MM.1S (cell line): ENCODE results near the gene CFAP46.

Source experiments
- DNase-seq: peaks from one replicate; pipeline ENCODE4 v3.0.0-alpha.2; 2015
- H2AFZ ChIP-seq: fragments of 300-600 bp; sonication (generic); 2 replicates; pipeline ENCODE4 v1.6.0; 2016; ENCODE audit warnings: antibody characterized with exemption, low read length
- H3F3A ChIP-seq: fragments of 300-600 bp; sonication (generic); 2 replicates; pipeline ENCODE4 v1.6.1; 2016; ENCODE audit warnings: mild to moderate bottlenecking, antibody characterized with exemption, low read length, moderate library complexity, mixed read lengths; ENCODE audit not compliant: insufficient read depth
- H3K27ac ChIP-seq: fragments of 300-600 bp; sonication (generic); 2 replicates; pipeline ENCODE4 v1.5.1; 2016; ENCODE audit warnings: mild to moderate bottlenecking, low read length
- H3K27me3 ChIP-seq: fragments of 300-600 bp; sonication (generic); replicated peaks from 2 replicates; pipeline ENCODE4 v1.6.0; 2016; ENCODE audit warnings: low read length; ENCODE audit not compliant: insufficient read depth
- H3K36me3 ChIP-seq: fragments of 300-600 bp; sonication (generic); replicated peaks from 2 replicates; pipeline ENCODE4 v1.6.1; 2016; ENCODE audit warnings: mild to moderate bottlenecking, low read length, mixed read lengths; ENCODE audit not compliant: insufficient read depth
- H3K4me1 ChIP-seq: fragments of 300-600 bp; sonication (generic); 2 replicates; pipeline ENCODE4 v1.6.1; 2016; ENCODE audit warnings: low read length, mixed read lengths
- H3K4me2 ChIP-seq: fragments of 300-600 bp; sonication (generic); 2 replicates; pipeline ENCODE4 v1.6.0; 2016; ENCODE audit warnings: low read depth, low read length
- H3K4me3 ChIP-seq: fragments of 300-600 bp; sonication (generic); 2 replicates; pipeline ENCODE4 v1.5.1; 2016; ENCODE audit warnings: low read length, mixed read lengths
- H3K79me2 ChIP-seq: fragments of 300-600 bp; sonication (generic); 2 replicates; pipeline ENCODE4 v1.6.1; 2016; ENCODE audit warnings: mixed run types, low read length, mixed read lengths
- H3K9ac ChIP-seq: fragments of 300-600 bp; sonication (generic); 2 replicates; pipeline ENCODE4 v1.6.1; 2016; ENCODE audit warnings: low read length, mixed read lengths
- H3K9me2 ChIP-seq: fragments of 300-600 bp; sonication (generic); replicated peaks from 2 replicates; pipeline ENCODE4 v1.6.1; 2016; ENCODE audit warnings: mild to moderate bottlenecking, low read length, mixed read lengths; ENCODE audit not compliant: insufficient read depth
- H3K9me3 ChIP-seq: fragments of 300-600 bp; sonication (generic); replicated peaks from 2 replicates; pipeline ENCODE4 v1.6.1; 2016; ENCODE audit warnings: mild to moderate bottlenecking, low read length, mixed read lengths; ENCODE audit not compliant: insufficient read depth
- H4K20me1 ChIP-seq: fragments of 300-600 bp; sonication (generic); 2 replicates; pipeline ENCODE4 v1.6.1; 2016; ENCODE audit warnings: mild to moderate bottlenecking, low read length, moderate library complexity, mixed read lengths; ENCODE audit not compliant: insufficient read depth
- EZH2 ChIP-seq: fragments of 300-600 bp; sonication (generic); optimal IDR thresholded peaks from 2 replicates; pipeline ENCODE3; 2017; ENCODE audit warnings: low read depth, mild to moderate bottlenecking, antibody characterized with exemption, low read length, mixed read lengths
- EZH2phosphoT487 ChIP-seq: fragments of 300-600 bp; sonication (generic); IDR thresholded peaks from 2 replicates; pipeline ENCODE4 v1.6.1; 2018; ENCODE audit warnings: antibody characterized with exemption, low read length
- TF ChIP-seq, protein P1 (sequence below): fragments of 300-600 bp; sonication (generic); IDR thresholded peaks from 2 replicates; pipeline ENCODE4 v1.5.1; 2016; ENCODE audit warnings: antibody characterized with exemption, low read length, mixed read lengths

The CFAP46 gene

DNA sequence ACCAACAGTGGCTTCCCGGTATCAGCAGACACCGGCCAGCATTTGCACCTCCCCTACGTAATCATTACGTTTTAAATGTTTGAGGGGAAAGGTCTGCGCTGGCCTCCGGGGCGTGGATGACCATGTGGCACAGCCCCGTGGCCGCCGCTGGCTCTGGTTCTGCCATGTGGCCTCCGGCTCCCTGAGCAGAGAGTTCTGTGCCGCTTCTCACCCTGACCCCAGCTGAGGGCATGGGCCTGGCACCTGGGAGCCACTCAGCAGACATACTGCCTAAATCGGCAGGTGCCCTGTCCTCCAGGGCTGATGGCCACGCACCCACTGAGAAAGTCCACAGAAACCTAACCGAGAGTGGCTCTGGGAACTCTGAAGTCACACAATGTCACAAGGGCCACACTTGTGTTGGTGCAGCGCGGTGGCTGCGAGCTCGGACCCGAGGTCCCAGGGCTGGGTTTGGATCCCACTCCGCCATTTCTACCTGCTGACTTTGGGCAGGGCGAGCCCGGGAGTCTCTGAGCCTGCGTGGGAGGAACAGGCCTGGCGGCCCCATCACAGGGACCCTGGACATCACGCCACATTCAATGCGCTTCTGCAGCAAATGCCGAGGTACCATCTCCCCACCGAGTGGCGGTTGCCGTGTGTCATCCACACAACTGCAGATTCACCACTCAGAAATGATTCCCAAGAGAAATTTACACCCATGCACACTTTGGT lies 25.3 kb downstream of the CFAP46 start:
- Histone ChIP-seq H3K27ac (no peak overlapping the region), H3K4me3 (no peak overlapping the region), H3K4me2 (no peak overlapping the region), H3K9ac (no peak overlapping the region), H3F3A (no peaks in the 10 kb centered on the region), H2AFZ (no peak overlapping the region), H3K79me2 (no peaks in the 10 kb centered on the region), H3K36me3 (no peaks in the 10 kb centered on the region), H3K27me3 (peaks cover 29% of the 10 kb centered on the region), H3K4me1 (no peaks in the 10 kb centered on the region), H4K20me1 (no peaks in the 10 kb centered on the region), H3K9me2 (no peaks in the 10 kb centered on the region), H3K9me3 (no peaks in the 10 kb centered on the region)
- no peak for DNase-seq
- TF ChIP-seq EZH2 (no peak), EZH2phosphoT487 (no peak)
- TF ChIP-seq, protein P1, sequence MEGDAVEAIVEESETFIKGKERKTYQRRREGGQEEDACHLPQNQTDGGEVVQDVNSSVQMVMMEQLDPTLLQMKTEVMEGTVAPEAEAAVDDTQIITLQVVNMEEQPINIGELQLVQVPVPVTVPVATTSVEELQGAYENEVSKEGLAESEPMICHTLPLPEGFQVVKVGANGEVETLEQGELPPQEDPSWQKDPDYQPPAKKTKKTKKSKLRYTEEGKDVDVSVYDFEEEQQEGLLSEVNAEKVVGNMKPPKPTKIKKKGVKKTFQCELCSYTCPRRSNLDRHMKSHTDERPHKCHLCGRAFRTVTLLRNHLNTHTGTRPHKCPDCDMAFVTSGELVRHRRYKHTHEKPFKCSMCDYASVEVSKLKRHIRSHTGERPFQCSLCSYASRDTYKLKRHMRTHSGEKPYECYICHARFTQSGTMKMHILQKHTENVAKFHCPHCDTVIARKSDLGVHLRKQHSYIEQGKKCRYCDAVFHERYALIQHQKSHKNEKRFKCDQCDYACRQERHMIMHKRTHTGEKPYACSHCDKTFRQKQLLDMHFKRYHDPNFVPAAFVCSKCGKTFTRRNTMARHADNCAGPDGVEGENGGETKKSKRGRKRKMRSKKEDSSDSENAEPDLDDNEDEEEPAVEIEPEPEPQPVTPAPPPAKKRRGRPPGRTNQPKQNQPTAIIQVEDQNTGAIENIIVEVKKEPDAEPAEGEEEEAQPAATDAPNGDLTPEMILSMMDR: no peak

DNA sequence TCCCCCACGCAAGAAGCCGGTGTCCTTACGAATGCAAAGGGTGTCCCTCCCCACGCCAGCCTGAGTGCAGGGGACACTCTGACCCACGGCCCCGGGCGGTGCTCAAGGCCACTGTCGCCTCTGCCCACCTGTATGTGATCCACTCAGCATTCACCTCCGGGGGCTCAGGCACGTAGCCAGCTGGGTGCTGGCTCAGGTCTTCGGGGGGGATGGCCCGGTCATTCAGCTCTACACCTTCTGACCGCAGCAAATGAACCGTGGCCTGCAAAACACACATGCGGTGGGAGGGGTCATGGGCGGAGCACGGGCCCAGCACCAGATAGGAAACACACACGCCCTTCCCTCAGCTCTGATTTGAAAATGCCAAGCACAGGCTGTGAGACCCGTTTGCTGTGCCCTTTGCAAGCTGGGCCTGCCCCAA lies 25.9 kb downstream of the CFAP46 start:
- no peaks in the 10 kb centered on the region for H3K9me3 ChIP-seq
- H3K36me3 ChIP-seq: no peaks in the 10 kb centered on the region
- no peaks in the 10 kb centered on the region for H3K4me1 ChIP-seq
- H2AFZ ChIP-seq: no peak overlapping the region
- H3K4me3 ChIP-seq: no peak overlapping the region
- H3K9me2 ChIP-seq: no peaks in the 10 kb centered on the region
- no peaks in the 10 kb centered on the region for H3F3A ChIP-seq
- peaks cover 22% of the 10 kb centered on the region for H3K27me3 ChIP-seq
- TF ChIP-seq EZH2 (no peak), EZH2phosphoT487 (no peak)
- H3K79me2 ChIP-seq: no peaks in the 10 kb centered on the region
- H4K20me1 ChIP-seq: no peaks in the 10 kb centered on the region
- no peak for DNase-seq
- H3K9ac ChIP-seq: no peak overlapping the region
- no peak overlapping the region for H3K27ac ChIP-seq
- H3K4me2 ChIP-seq: no peak overlapping the region

DNA sequence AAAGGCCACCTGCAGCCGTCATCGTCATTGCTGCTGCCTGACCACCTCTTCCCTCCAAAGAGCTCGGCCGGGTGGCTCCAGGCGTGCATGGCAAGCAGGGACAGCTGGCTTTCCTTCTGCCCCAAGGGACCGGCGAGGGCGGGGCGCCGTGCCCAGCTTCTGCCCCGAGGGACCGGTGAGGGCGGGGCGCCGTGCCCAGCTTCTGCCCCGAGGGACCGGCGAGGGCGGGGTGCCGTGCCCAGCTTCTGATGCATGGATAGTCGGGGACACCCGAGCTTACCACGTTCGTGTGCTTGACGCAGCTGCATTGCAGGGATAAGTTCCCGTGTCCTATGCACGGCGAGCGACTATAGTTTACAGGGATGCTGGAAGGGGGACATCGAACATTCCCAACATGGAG lies 27.0 kb downstream of the CFAP46 start:
- Histone ChIP-seq H3K9me3 (no peaks in the 10 kb centered on the region), H3K4me3 (no peak overlapping the region), H3K79me2 (no peaks in the 10 kb centered on the region), H4K20me1 (no peaks in the 10 kb centered on the region), H3F3A (no peaks in the 10 kb centered on the region), H3K4me2 (no peak overlapping the region), H3K9me2 (no peaks in the 10 kb centered on the region), H2AFZ (no peak overlapping the region), H3K27ac (no peak overlapping the region), H3K9ac (no peak overlapping the region), H3K36me3 (no peaks in the 10 kb centered on the region), H3K27me3 (peaks cover 18% of the 10 kb centered on the region; the same call in 1 of the 2 replicates), H3K4me1 (no peaks in the 10 kb centered on the region)
- DNase-seq: no peak
- TF ChIP-seq EZH2 (no peak), EZH2phosphoT487 (no peak)
- TF ChIP-seq, protein P1: no peak

DNA sequence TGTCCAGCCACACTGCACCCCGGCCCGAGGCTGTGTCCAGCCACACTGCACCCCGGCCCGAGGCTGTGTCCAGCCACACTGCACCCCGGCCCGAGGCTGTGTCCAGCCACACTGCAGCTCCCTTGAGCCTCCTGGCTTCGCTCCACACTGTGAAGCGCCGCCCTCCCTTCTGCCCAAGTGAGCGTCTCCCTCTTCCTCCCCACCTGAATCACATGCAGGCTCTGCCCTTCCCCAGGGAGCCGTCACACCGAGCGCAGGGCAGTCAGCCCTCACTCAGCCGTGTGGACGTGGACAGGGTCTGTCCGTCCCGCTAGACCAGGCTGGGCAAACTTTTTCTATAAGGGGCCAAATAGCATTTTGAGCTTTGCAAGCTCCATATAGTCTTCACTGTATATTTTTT lies 27.6 kb downstream of the CFAP46 start:
- H3K36me3 ChIP-seq: no peaks in the 10 kb centered on the region
- H4K20me1 ChIP-seq: no peaks in the 10 kb centered on the region
- H3K4me3 ChIP-seq: no peak overlapping the region
- TF ChIP-seq, protein P1: no peak
- TF ChIP-seq EZH2phosphoT487 (no peak), EZH2 (no peak)
- H3F3A ChIP-seq: no peaks in the 10 kb centered on the region
- no peak overlapping the region for H3K9ac ChIP-seq
- no peaks in the 10 kb centered on the region for H3K9me2 ChIP-seq
- no peak overlapping the region for H3K4me2 ChIP-seq
- no peaks in the 10 kb centered on the region for H3K4me1 ChIP-seq
- no peaks in the 10 kb centered on the region for H3K79me2 ChIP-seq
- H2AFZ ChIP-seq: no peak overlapping the region
- no peak overlapping the region for H3K27ac ChIP-seq
- H3K9me3 ChIP-seq: no peaks in the 10 kb centered on the region
- DNase-seq: no peak
- H3K27me3 ChIP-seq: peaks cover 18% of the 10 kb centered on the region; the same call in 1 of the 2 replicates
